Measurements from ENCODE around the gene MRGPRX2.

MRGPRX2 gene

GRCh38 chr11:19020831-19021230, 39.7 kb downstream of the MRGPRX2 start:
- TF ChIP-seq POLR2A (IDR thresholded peaks at IDR 0.05; ENCODE audit: extremely low read depth, insufficient read length), result no peak
- no peak for TF ChIP-seq MYC (IDR thresholded peaks at IDR 0.05; ENCODE audit: low read depth, low read length)
- TF ChIP-seq CTCF (IDR thresholded peaks at IDR 0.05; ENCODE audit: low read depth, low read length), result no peak
- no peak for TF ChIP-seq MAX (IDR thresholded peaks at IDR 0.05; ENCODE audit: low read depth, low read length)
- H3K4me3 ChIP-seq (ENCODE audit: low read depth, low read length), result no peak overlapping the region
- DNase-seq (ENCODE audit: low read depth), result no peak

- no peak overlapping the region for H3K4me3 ChIP-seq (ENCODE audit: low read depth, low read length)
- TF ChIP-seq CTCF (IDR thresholded peaks at IDR 0.05; ENCODE audit: low read depth, low read length) (no peak), MYC (IDR thresholded peaks at IDR 0.05; ENCODE audit: low read depth, low read length) (no peak), POLR2A (IDR thresholded peaks at IDR 0.05; ENCODE audit: extremely low read depth, insufficient read length) (no peak), MAX (IDR thresholded peaks at IDR 0.05; ENCODE audit: low read depth, low read length) (no peak)
- DNase-seq (ENCODE audit: low read depth), result no peak
Measured at GRCh38 chr11:19018901-19019300, 41.6 kb downstream of the MRGPRX2 start.

- DNase-seq (ENCODE audit: low read depth), result peak; percentile 14
- no peak overlapping the region for H3K4me3 ChIP-seq (ENCODE audit: low read depth, low read length)
- no peak for TF ChIP-seq MYC (IDR thresholded peaks at IDR 0.05; ENCODE audit: low read depth, low read length)
- peak; percentile 52 for TF ChIP-seq CTCF (IDR thresholded peaks at IDR 0.05; ENCODE audit: low read depth, low read length)
Measured at GRCh38 chr11:19013181-19013857, 47.2 kb downstream of the MRGPRX2 start.

GRCh38 chr11:19012636-19013035, 47.9 kb downstream of the MRGPRX2 start:
- no peak for DNase-seq (ENCODE audit: low read depth)
- TF ChIP-seq MYC (IDR thresholded peaks at IDR 0.05; ENCODE audit: low read depth, low read length) (no peak), MAX (IDR thresholded peaks at IDR 0.05; ENCODE audit: low read depth, low read length) (no peak), CTCF (IDR thresholded peaks at IDR 0.05; ENCODE audit: low read depth, low read length) (no peak), POLR2A (IDR thresholded peaks at IDR 0.05; ENCODE audit: extremely low read depth, insufficient read length) (no peak)
- no peak overlapping the region for H3K4me3 ChIP-seq (ENCODE audit: low read depth, low read length)
